Naive thymus-derived CD8-positive, alpha-beta T cell (primary cell): ENCODE results near the gene NFIB. TPM values are rescaled to one million over a fixed set of nuclear protein-coding genes. Genes with fewer than 3 reads are reported as not detected.

Source experiments
- ATAC-seq, 2 donors: fragments of 150-1000 bp; cut with Tn5 transposase in 1 of 2; sonication (Bioruptor Pico), chemical (Tn5 transposase) in 1 of 2; 1 replicate in 1 of 2; 2 replicates in 1 of 2; pipeline ENCODE4 v1.10.0; 2021; ENCODE audit warnings: mild to moderate bottlenecking in 2 of 2, moderate library complexity in 2 of 2
- POLR2A ChIA-PET: fragments of 350-600 bp; sonication (Branson Sonifier 250); formaldehyde crosslinking; loops from one replicate; lab custom pipeline; 2021; ENCODE audit warnings: antibody characterized with exemption; lab: Charles Lee
- DNase-seq, 10 donors: peaks; one replicate each; pipeline versions ENCODE4 v3.0.0 to v3.0.0-alpha.2; 2020 to 2022
- H3K27ac Mint-ChIP-seq, 10 donors: one replicate each; pipeline ENCODE4 v1.8.0; 2020 to 2022; ENCODE audit warnings: mild to moderate bottlenecking in 10 of 10, mixed read lengths in 10 of 10, moderate library complexity in 4 of 10, inconsistent platforms in 1 of 10
- H3K27me3 Mint-ChIP-seq, 5 donors: one replicate each; pipeline ENCODE4 v1.8.0; 2021 to 2022; ENCODE audit warnings: mixed read lengths in 5 of 5
- H3K36me3 Mint-ChIP-seq, 3 donors: one replicate each; pipeline ENCODE4 v1.8.0; 2020 to 2022; ENCODE audit warnings: mixed read lengths in 3 of 3, mild to moderate bottlenecking in 2 of 3, inconsistent platforms in 1 of 3
- H3K4me1 Mint-ChIP-seq, 4 donors: one replicate each; pipeline ENCODE4 v1.8.0; 2021 to 2022; ENCODE audit warnings: mixed read lengths in 4 of 4
- H3K4me3 Mint-ChIP-seq, 10 donors: one replicate each; pipeline ENCODE4 v1.8.0; 2020 to 2022; ENCODE audit warnings: mild to moderate bottlenecking in 10 of 10, mixed read lengths in 10 of 10, moderate library complexity in 6 of 10, inconsistent platforms in 1 of 10
- H3K9me3 Mint-ChIP-seq, 9 donors: one replicate each; pipeline ENCODE4 v1.8.0; 2020 to 2022; ENCODE audit warnings: mixed read lengths in 9 of 9, mild to moderate bottlenecking in 3 of 9, inconsistent platforms in 1 of 9, moderate library complexity in 1 of 9
- polyA plus RNA-seq, 3 donors: library from polyadenylated mRNA; unstranded; fragments of 300-500 nt; fragmentation: Illumina TruSeq; gene quantifications; one replicate each; pipeline ENCODE4 v1.2.3, GENCODE V29; 2021
- total RNA-seq, 8 experiments: library from RNA in 2 of 8; stranded (reverse) in 2 of 8; gene quantifications; one replicate each; pipeline ENCODE4 v1.2.3 and lab custom pipeline; 2021 to 2026

Gene NFIB
- total and polyA plus RNA-seq, 5 experiments from 2014 or later, result 0.22 TPM; not detected in 4

DNA sequence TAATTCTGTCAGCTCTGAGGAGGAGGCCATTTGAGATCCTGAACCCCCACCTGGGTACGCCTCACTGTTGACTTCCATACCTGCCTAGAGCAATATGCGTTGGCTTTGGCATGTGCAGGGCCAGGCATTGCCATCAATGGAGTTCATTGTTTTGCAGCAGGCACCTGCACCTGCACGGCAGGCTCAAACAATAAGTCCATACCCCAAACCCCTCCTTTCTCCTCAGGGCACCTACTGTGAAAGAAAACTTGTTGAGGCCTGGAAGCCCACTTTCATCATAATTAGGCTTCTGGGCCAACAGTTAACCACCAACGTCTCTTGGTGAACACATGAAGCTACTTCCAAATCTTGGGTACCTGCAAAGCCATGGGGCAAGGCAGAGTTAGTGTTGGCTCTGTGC lies 238.7 kb downstream of the NFIB start:
- Mint-ChIP-seq H3K36me3 (no peaks in the 10 kb centered on the region), H3K27me3 (peaks cover 0 to 6% (median 0%) of the 10 kb centered on the region in 5 donors)

DNA sequence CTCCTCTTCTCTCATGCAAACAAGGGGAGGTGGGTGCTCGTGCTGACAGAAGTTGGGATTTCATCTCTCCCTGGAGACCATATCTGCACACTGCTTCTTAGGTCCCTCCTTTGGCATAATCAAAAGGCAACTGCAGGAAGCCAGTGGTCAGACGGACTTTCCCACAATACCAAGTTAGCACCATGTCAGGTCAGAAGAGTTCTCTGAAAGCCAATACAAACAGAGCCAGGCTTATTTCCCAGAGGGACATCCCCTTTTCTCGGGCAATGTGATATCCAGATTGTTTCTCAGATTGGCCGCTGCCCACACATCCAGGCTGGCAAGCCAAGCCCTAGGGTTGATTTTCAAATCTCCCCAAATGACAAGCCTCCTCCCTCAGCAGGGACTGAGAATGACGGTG lies 241.1 kb downstream of the NFIB start:
- ATAC-seq (no peak), DNase-seq (no peak)
- Mint-ChIP-seq H3K4me1 (no peaks in the 10 kb centered on the region), H3K36me3 (no peaks in the 10 kb centered on the region), H3K9me3 (peaks cover 0 to 15% (median 7%) of the 10 kb centered on the region in 9 donors), H3K27ac (no peak overlapping the region), H3K27me3 (no peaks in the 10 kb centered on the region), H3K4me3 (no peak overlapping the region)
- POLR2A ChIA-PET, result no interaction called here

More for the DNA sequence above, 238.7 kb downstream of the NFIB start:
- Mint-ChIP-seq H3K27ac (no peak overlapping the region), H3K4me3 (no peak overlapping the region), H3K9me3 (peaks cover 0 to 16% (median 7%) of the 10 kb centered on the region in 9 donors), H3K4me1 (no peaks in the 10 kb centered on the region)
- DNase-seq (no peak), ATAC-seq (no peak)
- POLR2A ChIA-PET, result no interaction called here

GRCh38 chr9:14071484-14071883 lies 242.5 kb downstream of the NFIB start:
- no peaks in the 10 kb centered on the region for H3K4me1 Mint-ChIP-seq
- no peak overlapping the region for H3K4me3 Mint-ChIP-seq
- H3K36me3 Mint-ChIP-seq, result no peaks in the 10 kb centered on the region
- no peak for DNase-seq
- H3K27ac Mint-ChIP-seq, result no peak overlapping the region
- H3K27me3 Mint-ChIP-seq, result no peaks in the 10 kb centered on the region
- H3K9me3 Mint-ChIP-seq, result peaks cover 0 to 12% (median 7%) of the 10 kb centered on the region in 9 donors
- POLR2A ChIA-PET, result no interaction called here
- ATAC-seq, result no peak

DNA sequence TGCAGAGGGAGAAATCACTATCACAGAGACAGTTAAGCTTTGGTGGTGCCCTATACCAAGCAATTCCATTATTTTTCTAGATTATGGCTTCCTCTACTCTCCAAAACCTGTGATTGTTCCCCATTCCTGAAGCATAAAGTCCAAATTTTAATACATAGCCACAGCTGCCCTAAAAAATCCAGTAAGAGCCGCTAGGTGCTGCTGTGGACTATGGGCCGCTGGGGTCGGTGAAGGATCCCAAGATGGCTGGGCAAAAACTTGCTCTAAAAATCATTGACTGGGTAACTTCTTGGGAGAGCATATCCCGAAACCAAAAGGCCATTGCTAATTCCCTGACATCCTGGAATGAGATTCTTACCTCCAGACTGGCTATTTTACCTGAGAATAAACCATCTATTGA lies 245.3 kb downstream of the NFIB start:
- ATAC-seq (no peak), DNase-seq (no peak)
- no peaks in the 10 kb centered on the region for H3K36me3 Mint-ChIP-seq
- H3K27ac Mint-ChIP-seq, result no peak overlapping the region
- H3K4me3 Mint-ChIP-seq, result no peak overlapping the region
- POLR2A ChIA-PET, result no interaction called here
- peaks cover 0 to 10% (median 4%) of the 10 kb centered on the region in 9 donors for H3K9me3 Mint-ChIP-seq
- H3K27me3 Mint-ChIP-seq, result no peaks in the 10 kb centered on the region
- no peaks in the 10 kb centered on the region for H3K4me1 Mint-ChIP-seq

GRCh38 chr9:14066831-14067230 lies 247.1 kb downstream of the NFIB start:
- no peak for DNase-seq
- Mint-ChIP-seq H3K27ac (no peak overlapping the region), H3K4me3 (no peak overlapping the region), H3K36me3 (no peaks in the 10 kb centered on the region), H3K4me1 (no peaks in the 10 kb centered on the region), H3K27me3 (no peaks in the 10 kb centered on the region), H3K9me3 (peaks cover 0 to 9% (median 4%) of the 10 kb centered on the region in 9 donors)
- POLR2A ChIA-PET, result no interaction called here
- no peak for ATAC-seq

GRCh38 chr9:14066032-14066431 lies 247.9 kb downstream of the NFIB start:
- POLR2A ChIA-PET, result no interaction called here
- peaks cover 0 to 9% (median 4%) of the 10 kb centered on the region in 9 donors for H3K9me3 Mint-ChIP-seq
- ATAC-seq (no peak), DNase-seq (no peak)
- H3K36me3 Mint-ChIP-seq, result no peaks in the 10 kb centered on the region
- H3K27me3 Mint-ChIP-seq, result no peaks in the 10 kb centered on the region
- H3K27ac Mint-ChIP-seq, result no peak overlapping the region
- no peaks in the 10 kb centered on the region for H3K4me1 Mint-ChIP-seq
- H3K4me3 Mint-ChIP-seq, result no peak overlapping the region

GRCh38 chr9:14064940-14065339 lies 249.0 kb downstream of the NFIB start:
- H3K27ac Mint-ChIP-seq, result no peak overlapping the region
- no peak overlapping the region for H3K4me3 Mint-ChIP-seq
- no peaks in the 10 kb centered on the region for H3K27me3 Mint-ChIP-seq
- POLR2A ChIA-PET, result no interaction called here
- H3K9me3 Mint-ChIP-seq, result peaks cover 0 to 4% (median 0%) of the 10 kb centered on the region in 9 donors
- no peaks in the 10 kb centered on the region for H3K36me3 Mint-ChIP-seq
- no peaks in the 10 kb centered on the region for H3K4me1 Mint-ChIP-seq
- ATAC-seq (no peak), DNase-seq (no peak)

- Mint-ChIP-seq H3K27me3 (no peaks in the 10 kb centered on the region), H3K4me1 (no peaks in the 10 kb centered on the region), H3K36me3 (no peaks in the 10 kb centered on the region), H3K4me3 (no peak overlapping the region), H3K9me3 (peaks cover 0 to 4% (median 0%) of the 10 kb centered on the region in 9 donors), H3K27ac (no peak overlapping the region)
- POLR2A ChIA-PET, result no interaction called here
- no peak for ATAC-seq
- DNase-seq, result no peak
Measured at GRCh38 chr9:14063756-14064155, 250.2 kb downstream of the NFIB start.

- no peak for ATAC-seq
- H3K4me1 Mint-ChIP-seq, result no peaks in the 10 kb centered on the region
- no peaks in the 10 kb centered on the region for H3K27me3 Mint-ChIP-seq
- H3K9me3 Mint-ChIP-seq, result peaks cover 0 to 4% (median 0%) of the 10 kb centered on the region in 9 donors
- H3K27ac Mint-ChIP-seq, result no peak overlapping the region
- POLR2A ChIA-PET, result no interaction called here
- DNase-seq, result no peak
- H3K36me3 Mint-ChIP-seq, result no peaks in the 10 kb centered on the region
- H3K4me3 Mint-ChIP-seq, result no peak overlapping the region
Measured at GRCh38 chr9:14062586-14063221, 251.2 kb downstream of the NFIB start.

DNA sequence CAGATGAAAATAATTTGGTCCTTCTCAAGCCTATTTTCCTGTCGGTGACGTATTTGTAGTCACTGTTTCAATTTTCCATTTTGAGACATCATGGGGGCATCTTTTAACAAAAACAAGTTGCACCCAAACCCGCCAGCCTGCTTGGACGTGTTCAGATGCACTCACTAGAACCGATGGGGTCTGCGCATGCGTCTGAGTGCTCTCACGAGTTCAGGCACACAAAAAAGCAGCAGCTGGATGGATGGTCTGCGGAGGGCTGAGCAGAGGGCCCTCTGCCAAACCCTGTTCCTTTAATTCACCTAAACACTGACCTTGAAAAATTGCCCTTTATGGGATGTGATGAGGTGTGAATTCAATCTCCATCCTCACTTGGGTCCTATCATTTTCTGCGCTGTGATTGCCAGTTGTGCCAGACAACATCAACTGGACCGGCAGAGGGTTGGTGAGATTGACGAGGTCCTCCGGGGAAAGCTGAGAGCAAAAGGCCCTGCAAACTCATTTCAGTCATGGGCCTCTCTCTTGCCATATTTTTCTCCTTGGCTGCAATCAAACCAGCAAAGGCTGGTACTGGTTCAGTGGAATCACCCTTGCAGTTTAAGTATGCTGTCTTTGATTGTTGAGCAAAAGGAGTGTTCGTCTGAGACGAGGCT lies 251.9 kb downstream of the NFIB start:
- no peaks in the 10 kb centered on the region for H3K27me3 Mint-ChIP-seq
- no peaks in the 10 kb centered on the region for H3K4me1 Mint-ChIP-seq
- no peak overlapping the region for H3K27ac Mint-ChIP-seq
- no peak overlapping the region for H3K4me3 Mint-ChIP-seq
- ATAC-seq, result no peak
- POLR2A ChIA-PET, result no interaction called here
- no peak for DNase-seq
- H3K36me3 Mint-ChIP-seq, result no peaks in the 10 kb centered on the region
- peaks cover 0 to 6% (median 0%) of the 10 kb centered on the region in 9 donors for H3K9me3 Mint-ChIP-seq

DNA sequence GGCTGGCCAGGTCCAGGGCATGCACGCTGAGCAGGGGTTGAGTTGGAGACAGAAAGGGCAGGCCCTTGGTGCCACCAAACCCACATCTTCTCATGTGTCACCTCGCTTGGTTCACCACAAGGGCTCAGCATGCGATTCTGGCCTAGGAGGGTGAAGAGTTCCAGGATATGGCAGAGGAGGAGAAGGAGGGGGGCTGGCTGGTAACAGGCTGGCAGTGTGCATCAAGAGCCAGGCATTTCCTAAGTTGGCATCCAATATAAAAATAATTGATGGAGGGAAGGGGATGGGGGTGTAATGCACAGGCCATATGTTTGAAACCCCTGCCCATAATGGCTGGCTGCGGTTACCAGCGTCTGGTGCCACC lies 255.6 kb downstream of the NFIB start:
- Mint-ChIP-seq H3K36me3 (no peaks in the 10 kb centered on the region), H3K27me3 (no peaks in the 10 kb centered on the region), H3K27ac (no peak overlapping the region), H3K4me1 (no peaks in the 10 kb centered on the region), H3K4me3 (no peak overlapping the region), H3K9me3 (peaks cover 0 to 6% (median 0%) of the 10 kb centered on the region in 9 donors)
- ATAC-seq (no peak), DNase-seq (no peak)
- POLR2A ChIA-PET, result no interaction called here

GRCh38 chr9:14057368-14058324 lies 256.3 kb downstream of the NFIB start:
- no peak overlapping the region for H3K4me3 Mint-ChIP-seq
- H3K9me3 Mint-ChIP-seq, result peaks cover 0 to 6% (median 0%) of the 10 kb centered on the region in 9 donors
- H3K27ac Mint-ChIP-seq, result no peak overlapping the region
- H3K4me1 Mint-ChIP-seq, result no peaks in the 10 kb centered on the region
- H3K27me3 Mint-ChIP-seq, result no peaks in the 10 kb centered on the region
- no peaks in the 10 kb centered on the region for H3K36me3 Mint-ChIP-seq
- ATAC-seq (no peak), DNase-seq (no peak)
- POLR2A ChIA-PET, result no interaction called here

DNA sequence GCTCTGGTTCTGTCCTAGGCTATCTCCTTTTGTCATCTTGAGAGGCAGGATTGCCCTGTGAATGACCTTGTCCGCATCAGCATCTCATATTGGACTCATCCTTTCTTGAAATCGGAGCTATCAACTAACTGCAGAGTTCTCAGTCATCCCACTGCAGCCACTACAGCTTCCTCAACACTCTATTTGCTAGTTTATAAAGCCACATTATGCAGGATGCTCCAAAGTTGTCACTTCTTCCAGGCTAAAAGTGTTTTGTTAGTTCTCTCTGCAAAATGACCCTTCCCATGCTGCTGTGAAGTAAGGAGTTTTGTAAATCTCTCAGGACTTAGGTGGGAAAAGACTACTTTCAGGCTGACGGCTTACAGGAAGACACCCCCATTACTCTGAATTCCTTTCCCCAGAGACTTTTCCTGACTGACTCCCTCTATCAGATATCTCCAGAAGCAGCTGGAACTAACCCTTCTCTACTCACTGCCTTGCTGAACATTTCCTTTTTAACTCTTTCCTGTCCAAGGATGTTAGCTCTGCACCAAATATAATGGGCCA lies 257.6 kb downstream of the NFIB start:
- POLR2A ChIA-PET, result no interaction called here
- Mint-ChIP-seq H3K4me1 (no peaks in the 10 kb centered on the region), H3K27me3 (no peaks in the 10 kb centered on the region), H3K4me3 (no peak overlapping the region), H3K27ac (no peak overlapping the region), H3K9me3 (peaks cover 0 to 7% (median 0%) of the 10 kb centered on the region in 9 donors), H3K36me3 (no peaks in the 10 kb centered on the region)
- no peak for DNase-seq
- no peak for ATAC-seq
